Measurements from ENCODE around the gene HIF3A.

HIF3A gene

GRCh38 chr19:46378268-46378667, 81.4 kb downstream of the HIF3A start:
- TF ChIP-seq CTCF (IDR thresholded peaks at IDR 0.05; ENCODE audit: borderline replicate concordance, insufficient read depth, low read depth, low read length) = no peak
- H3K4me3 ChIP-seq (ENCODE audit: low read depth, low read length) = no peak overlapping the region

GRCh38 chr19:46380690-46381089, 83.8 kb downstream of the HIF3A start:
- TF ChIP-seq CTCF (IDR thresholded peaks at IDR 0.05; ENCODE audit: borderline replicate concordance, insufficient read depth, low read depth, low read length) = no peak
- no peak overlapping the region for H3K4me3 ChIP-seq (ENCODE audit: low read depth, low read length)

GRCh38 chr19:46381346-46381745, 84.5 kb downstream of the HIF3A start:
- H3K4me3 ChIP-seq (ENCODE audit: low read depth, low read length) = no peak overlapping the region
- no peak for TF ChIP-seq CTCF (IDR thresholded peaks at IDR 0.05; ENCODE audit: borderline replicate concordance, insufficient read depth, low read depth, low read length)

GRCh38 chr19:46381756-46382345, 85.0 kb downstream of the HIF3A start:
- TF ChIP-seq CTCF (IDR thresholded peaks at IDR 0.05; ENCODE audit: borderline replicate concordance, insufficient read depth, low read depth, low read length) = no peak
- H3K4me3 ChIP-seq (ENCODE audit: low read depth, low read length) = no peak overlapping the region

GRCh38 chr19:46383171-46383815, 86.5 kb downstream of the HIF3A start:
- no peak overlapping the region for H3K4me3 ChIP-seq (ENCODE audit: low read depth, low read length)
- TF ChIP-seq CTCF (IDR thresholded peaks at IDR 0.05; ENCODE audit: borderline replicate concordance, insufficient read depth, low read depth, low read length) = no peak

GRCh38 chr19:46383846-46384245, 87.0 kb downstream of the HIF3A start:
- no peak overlapping the region for H3K4me3 ChIP-seq (ENCODE audit: low read depth, low read length)
- no peak for TF ChIP-seq CTCF (IDR thresholded peaks at IDR 0.05; ENCODE audit: borderline replicate concordance, insufficient read depth, low read depth, low read length)

GRCh38 chr19:46384396-46384795, 87.6 kb downstream of the HIF3A start:
- H3K4me3 ChIP-seq (ENCODE audit: low read depth, low read length) = no peak overlapping the region
- no peak for TF ChIP-seq CTCF (IDR thresholded peaks at IDR 0.05; ENCODE audit: borderline replicate concordance, insufficient read depth, low read depth, low read length)

Data from GM12875 (cell line).